Body of pancreas (tissue), 4 donors: Measurements from ENCODE around the gene KRTAP4-1. TPM values are rescaled to one million over a fixed set of nuclear protein-coding genes. Genes with fewer than 3 reads are reported as not detected.
"Not testable (repeated sequence)": the region's sequence is repeated elsewhere in the genome, so short reads cannot be mapped to it uniquely, and the experiment has no call there.

Source experiments
- ATAC-seq: fragments of 150-250 bp; one replicate; pipeline ENCODE4 v1.9.1; 2016
- DNase-seq, 4 donors: peaks; one replicate each; pipeline ENCODE4 v3.0.0-alpha.2; 2019
- H3K27ac ChIP-seq, 4 donors: fragments of 200-600 bp; sonication (generic); 1 replicate in 3 of 4; 2 replicates in 1 of 4; pipeline versions ENCODE4 v1.5.1 to v1.6.1; 2016 to 2019; ENCODE audit warnings: mild to moderate bottlenecking in 1 of 4, mixed read lengths in 1 of 4, moderate library complexity in 1 of 4
- H3K27me3 ChIP-seq, 2 donors: fragments of 200-600 bp; sonication (generic); one replicate each; pipeline ENCODE4 v1.6.0; 2016; ENCODE audit warnings: mild to moderate bottlenecking in 1 of 2
- H3K36me3 ChIP-seq, 2 donors: fragments of 200-600 bp; sonication (generic); replicated peaks in 1 of 2; 2 replicates each; pipeline ENCODE4 v1.5.1; 2016; ENCODE audit warnings: low read depth in 2 of 2; ENCODE audit not compliant: insufficient read depth in 1 of 2
- H3K4me1 ChIP-seq: fragments of 200-600 bp; sonication (generic); one replicate; pipeline ENCODE4 v1.6.0; 2016
- H3K4me3 ChIP-seq, 2 donors: fragments of 200-600 bp; sonication (generic); 1 replicate in 1 of 2; 2 replicates in 1 of 2; pipeline ENCODE4 v1.5.1; 2016 to 2019
- H3K9me3 ChIP-seq, 3 donors: fragments of 200-600 bp; sonication (generic); 1 replicate in 2 of 3; 2 replicates in 1 of 3; pipeline ENCODE4 v1.5.1; 2016
- CTCF ChIP-seq, 7 experiments: fragments of 450-650 bp in 4 of 7; fragments of 200-600 bp in 3 of 7; sonication (generic) in 3 of 7; IDR thresholded peaks; one replicate each; pipeline ENCODE4 v1.5.1; 2016 to 2019; ENCODE audit warnings: antibody characterized with exemption in 7 of 7
- POLR2A ChIP-seq, 3 donors: fragments of 450-650 bp; IDR thresholded peaks; one replicate each; pipeline ENCODE4 v1.6.1; 2016; ENCODE audit warnings: antibody characterized with exemption in 3 of 3, mild to moderate bottlenecking in 2 of 3
- WGBS, 2 donors: methylation state at CpG; one replicate each; pipeline ENCODE4 v1.1.5; 2017; 5-methylcytosine and 5-hydroxymethylcytosine counted together
- intact Hi-C: fragments of 100-400 bp; cut with DNase I; formaldehyde crosslinking; loops from one replicate; pipeline ENCODE4 v1.15.1; 2023
- total RNA-seq, 2 donors: library from RNA; depleted of rRNA; stranded (reverse); fragments of >200 nt; gene quantifications; one replicate each; pipeline ENCODE4 v1.1.0, GENCODE V29; 2016

The KRTAP4-1 gene
- total RNA-seq, 2 donors from 2014 or later: not detected

GRCh38 chr17:41149652-41149985 lies 35.1 kb downstream of the KRTAP4-1 start, which contains the start of gene KRTAP4-5:
KRTAP4-5 (minus strand) TSS chr17:41149825; CDS start chr17:41149767, 58 bp downstream.
- Histone ChIP-seq H3K27me3 (no peaks in the 10 kb centered on the region), H3K27ac (no peak within 1 kb of the TSS), H3K9me3 (no peaks in the 10 kb centered on the region), H3K4me1 (no peaks in the 10 kb centered on the region), H3K36me3 (no peaks in the 10 kb centered on the region), H3K4me3 (no peak within 1 kb of the TSS)
- DNase-seq (no peak), ATAC-seq (no peak)
- intact Hi-C loops: no loop called here
- no peak for TF ChIP-seq CTCF (IDR thresholded peaks at IDR 0.05)
- no peak for TF ChIP-seq POLR2A (IDR thresholded peaks at IDR 0.05)
- 40 to 45% methylated on average over 1 to 2 of the region's 2 CpGs for whole genome bisulfite sequencing, 2 donors

- H3K27ac ChIP-seq, ATAC-seq, DNase-seq, intact Hi-C loops, H3K4me3 ChIP-seq, H3K9me3 ChIP-seq, H3K4me1 ChIP-seq, H3K27me3 ChIP-seq, H3K36me3 ChIP-seq: not testable (repeated sequence)
- WGBS, 2 donors: 60 to 77% methylated on average over 8 to 10 of the region's 10 CpGs
Measured at GRCh38 chr17:41148971-41149651, 35.6 kb downstream of the KRTAP4-1 start.

DNA sequence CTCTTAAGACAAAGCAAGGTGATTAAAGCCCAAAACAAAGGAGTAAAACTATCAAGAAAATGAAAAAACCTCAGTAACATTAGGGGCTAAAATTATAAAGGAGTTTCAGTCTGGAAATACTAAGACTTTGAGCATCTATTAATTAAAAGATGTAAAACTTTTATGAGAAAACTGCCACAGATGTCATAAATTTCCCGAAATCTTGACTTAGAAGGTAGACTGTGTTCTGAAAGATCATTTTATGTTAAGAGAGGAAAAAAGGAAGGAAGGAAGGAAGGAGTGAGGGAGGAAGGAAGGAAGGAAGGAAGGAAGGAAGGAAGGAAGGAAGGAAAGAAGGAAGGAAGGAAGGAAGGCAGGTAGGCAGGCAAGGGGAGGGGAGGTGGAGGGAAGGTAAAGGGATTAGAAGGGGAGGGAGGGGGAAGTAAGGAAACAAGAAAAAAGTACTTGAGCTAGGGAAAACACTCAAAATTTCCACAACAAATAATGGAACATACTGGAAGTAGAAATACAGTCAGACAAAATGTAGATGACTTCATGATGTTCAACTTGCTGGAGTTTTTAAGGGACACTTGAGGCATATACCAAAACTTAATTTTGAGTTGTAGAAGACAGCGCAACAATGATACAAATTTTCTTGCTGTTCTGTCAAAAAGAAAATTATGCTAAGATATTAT lies 37.0 kb downstream of the KRTAP4-1 start:
- Histone ChIP-seq H3K9me3 (no peaks in the 10 kb centered on the region), H3K27me3 (no peaks in the 10 kb centered on the region), H3K4me3 (no peak overlapping the region), H3K36me3 (no peaks in the 10 kb centered on the region), H3K4me1 (no peaks in the 10 kb centered on the region), H3K27ac (no peak overlapping the region)
- intact Hi-C loops: no loop called here
- 83 to 91% methylated on average over 2 of the region's 2 CpGs for WGBS, 2 donors
- DNase-seq (no peak), ATAC-seq (no peak)
- TF ChIP-seq CTCF (IDR thresholded peaks at IDR 0.05) (no peak), POLR2A (IDR thresholded peaks at IDR 0.05) (no peak)

- Histone ChIP-seq H3K36me3 (no peaks in the 10 kb centered on the region), H3K27ac (no peak overlapping the region), H3K4me1 (no peaks in the 10 kb centered on the region), H3K9me3 (no peaks in the 10 kb centered on the region), H3K27me3 (no peaks in the 10 kb centered on the region), H3K4me3 (no peak overlapping the region)
- no peak for ATAC-seq
- intact Hi-C loops: no loop called here
- 54 to 70% methylated on average over 2 of the region's 2 CpGs for WGBS, 2 donors
- no peak for DNase-seq
- TF ChIP-seq CTCF (IDR thresholded peaks at IDR 0.05) (no peak), POLR2A (IDR thresholded peaks at IDR 0.05) (no peak)
Measured at GRCh38 chr17:41145261-41145660, 39.5 kb downstream of the KRTAP4-1 start.

GRCh38 chr17:41144846-41145245 lies 39.9 kb downstream of the KRTAP4-1 start:
- 77 to 79% methylated on average over 1 of the region's 1 CpG for WGBS, 2 donors
- TF ChIP-seq POLR2A (IDR thresholded peaks at IDR 0.05) (no peak), CTCF (IDR thresholded peaks at IDR 0.05) (no peak)
- H3K27me3 ChIP-seq: no peaks in the 10 kb centered on the region
- ATAC-seq: no peak
- H3K27ac ChIP-seq: no peak overlapping the region
- H3K4me3 ChIP-seq: no peak overlapping the region
- no peak for DNase-seq
- no peaks in the 10 kb centered on the region for H3K9me3 ChIP-seq
- no peaks in the 10 kb centered on the region for H3K4me1 ChIP-seq
- no peaks in the 10 kb centered on the region for H3K36me3 ChIP-seq
- intact Hi-C loops: no loop called here
